Measurements from ENCODE around the gene MANEAL. TPM values are rescaled to one million over a fixed set of nuclear protein-coding genes. Genes with fewer than 3 reads are reported as not detected.
A peak's percentile ranks its signal among the peaks of the same experiment; 100 is the strongest.

The MANEAL gene
- polyA plus RNA-seq, 3 donors, result 0.24 to 0.56 TPM; not detected in 1

DNA sequence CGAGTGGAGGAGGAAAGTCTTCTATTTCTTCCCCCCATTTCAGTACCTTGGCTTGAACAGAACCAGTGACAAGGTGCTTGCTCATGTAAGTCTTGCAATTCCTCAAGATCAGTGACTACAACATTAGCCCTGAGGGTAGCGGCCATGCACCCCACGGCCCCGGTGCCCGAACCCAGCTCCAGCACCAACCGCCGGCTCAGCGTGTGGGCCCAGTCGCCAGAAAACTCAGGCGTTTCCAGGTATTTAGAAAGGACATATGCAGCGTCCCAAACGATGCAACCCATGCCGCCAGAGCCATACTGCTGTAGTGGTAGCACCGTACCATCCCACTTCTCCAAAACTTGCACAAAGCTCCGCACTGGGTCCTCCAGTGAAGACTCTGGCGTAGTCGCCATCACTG lies 11.2 kb upstream of the MANEAL start:
- Histone ChIP-seq H3K9ac (ENCODE audit: insufficient read depth, low read length, poor library complexity, severe bottlenecking) (no peak overlapping the region), H4K20me1 (ENCODE audit: insufficient read depth, low read length) (no peaks in the 10 kb centered on the region), H3K4me1 (ENCODE audit: control insufficient read depth in 1 of 2, insufficient read depth in 2 of 2, low read length in 2 of 2) (no peaks in the 10 kb centered on the region), H3K27ac (ENCODE audit: low read depth in 1 of 2, low read length in 2 of 2) (no peak overlapping the region), H3K9me3 (replicated peaks in 1 of 2; ENCODE audit: control insufficient read depth in 1 of 2, insufficient read depth in 1 of 2, low read length in 2 of 2) (no peaks in the 10 kb centered on the region), H3K4me2 (replicated peaks; ENCODE audit: extremely low read depth, low read length, poor library complexity, severe bottlenecking) (no peak overlapping the region), H3K27me3 (ENCODE audit: control insufficient read depth in 2 of 2, insufficient read depth in 2 of 2, low read length in 2 of 2) (no peaks in the 10 kb centered on the region), H2AFZ (ENCODE audit: insufficient read depth, low read depth, low read length, poor library complexity, severe bottlenecking) (no peak overlapping the region), H3K36me3 (replicated peaks in 1 of 2; ENCODE audit: control insufficient read depth in 1 of 2, insufficient read depth in 2 of 2, low read length in 2 of 2) (no peaks in the 10 kb centered on the region), H3K4me3 (replicated peaks in 1 of 3; ENCODE audit: low read depth in 2 of 3, low read length in 3 of 3) (no peak overlapping the region), H3K79me2 (ENCODE audit: insufficient read depth, low read length) (no peaks in the 10 kb centered on the region)
- peaks cover 4% of the 10 kb centered on the region for H3K4me1 Mint-ChIP-seq
- intact Hi-C loops (cut with micrococcal nuclease), result no loop called here
- peaks cover 0 to 2% (median 0%) of the 10 kb centered on the region in 7 donors for H3K9me3 Mint-ChIP-seq
- H3K27ac Mint-ChIP-seq, result no peak overlapping the region
- H3K4me3 Mint-ChIP-seq, result no peak overlapping the region
- TF ChIP-seq, protein P1, sequence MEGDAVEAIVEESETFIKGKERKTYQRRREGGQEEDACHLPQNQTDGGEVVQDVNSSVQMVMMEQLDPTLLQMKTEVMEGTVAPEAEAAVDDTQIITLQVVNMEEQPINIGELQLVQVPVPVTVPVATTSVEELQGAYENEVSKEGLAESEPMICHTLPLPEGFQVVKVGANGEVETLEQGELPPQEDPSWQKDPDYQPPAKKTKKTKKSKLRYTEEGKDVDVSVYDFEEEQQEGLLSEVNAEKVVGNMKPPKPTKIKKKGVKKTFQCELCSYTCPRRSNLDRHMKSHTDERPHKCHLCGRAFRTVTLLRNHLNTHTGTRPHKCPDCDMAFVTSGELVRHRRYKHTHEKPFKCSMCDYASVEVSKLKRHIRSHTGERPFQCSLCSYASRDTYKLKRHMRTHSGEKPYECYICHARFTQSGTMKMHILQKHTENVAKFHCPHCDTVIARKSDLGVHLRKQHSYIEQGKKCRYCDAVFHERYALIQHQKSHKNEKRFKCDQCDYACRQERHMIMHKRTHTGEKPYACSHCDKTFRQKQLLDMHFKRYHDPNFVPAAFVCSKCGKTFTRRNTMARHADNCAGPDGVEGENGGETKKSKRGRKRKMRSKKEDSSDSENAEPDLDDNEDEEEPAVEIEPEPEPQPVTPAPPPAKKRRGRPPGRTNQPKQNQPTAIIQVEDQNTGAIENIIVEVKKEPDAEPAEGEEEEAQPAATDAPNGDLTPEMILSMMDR (IDR thresholded peaks at IDR 0.05), result no peak
- H3K36me3 Mint-ChIP-seq, result no peaks in the 10 kb centered on the region
- DNase-seq, result no peak
- H3K27me3 Mint-ChIP-seq (ENCODE audit: low read depth in 3 of 3), result peaks cover 14 to 38% (median 24%) of the 10 kb centered on the region in 3 donors
- WGBS (ENCODE audit: insufficient coverage), result 80% methylated on average over 11 of the region's 17 CpGs

DNA sequence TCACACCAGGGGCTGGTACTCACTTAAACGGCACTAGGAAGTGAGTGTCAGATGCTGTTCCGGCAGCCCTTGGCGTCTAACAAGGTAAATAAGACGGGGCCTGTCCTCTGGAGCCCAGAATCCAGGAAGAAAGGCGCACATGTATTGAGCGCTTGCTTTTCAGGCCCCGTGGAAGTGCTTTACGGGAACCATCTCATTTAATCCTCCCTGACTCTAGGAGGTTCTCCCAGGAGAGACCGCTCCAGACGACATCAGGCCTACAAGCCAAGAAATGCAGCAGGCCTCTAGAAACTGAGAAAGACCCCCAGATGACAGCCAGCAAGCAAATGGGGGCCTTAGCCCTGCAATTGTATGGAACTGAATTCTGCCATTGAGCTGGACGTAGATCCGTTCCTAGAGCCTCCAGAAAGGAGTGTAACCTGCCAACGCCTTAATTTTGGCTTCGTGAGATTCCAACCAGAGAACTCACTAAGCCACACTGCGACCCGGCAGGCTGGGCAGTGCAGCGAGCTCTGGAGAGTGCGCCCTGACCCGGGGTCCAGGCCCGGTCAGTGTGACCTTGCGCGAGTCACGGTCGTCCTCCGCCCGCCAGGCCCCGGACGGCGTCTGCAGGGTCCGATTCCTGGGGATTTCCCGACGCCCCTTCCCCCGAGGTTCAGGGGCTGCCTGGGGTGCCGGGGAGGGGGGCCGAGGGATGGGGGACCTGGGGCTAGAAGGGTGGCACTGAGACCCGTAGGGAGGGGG lies 532 bp upstream of the MANEAL start:
- intact Hi-C loops (cut with micrococcal nuclease), result no loop called here
- H3K4me2 ChIP-seq (replicated peaks; ENCODE audit: extremely low read depth, low read length, poor library complexity, severe bottlenecking), result peak overlapping the region; percentile 69
- no peaks in the 10 kb centered on the region for H4K20me1 ChIP-seq (ENCODE audit: insufficient read depth, low read length)
- no peak overlapping the region for H3K9ac ChIP-seq (ENCODE audit: insufficient read depth, low read length, poor library complexity, severe bottlenecking)
- Mint-ChIP-seq H3K4me3 (peak overlapping the region; percentile 48 to 53), H3K27me3 (ENCODE audit: low read depth in 3 of 3) (peaks cover 52 to 70% (median 55%) of the 10 kb centered on the region in 3 donors), H3K36me3 (peaks cover 0 to 1% of the 10 kb centered on the region in 2 donors), H3K4me1 (peaks cover 20% of the 10 kb centered on the region), H3K9me3 (peaks cover 0 to 11% (median 4%) of the 10 kb centered on the region in 7 donors), H3K27ac (no peak overlapping the region)
- 53% methylated on average over 26 of the region's 36 CpGs for WGBS (ENCODE audit: insufficient coverage)
- H3K4me3 ChIP-seq (replicated peaks in 1 of 3; ENCODE audit: low read depth in 2 of 3, low read length in 3 of 3), result no peak overlapping the region
- TF ChIP-seq, protein P1 (IDR thresholded peaks at IDR 0.05), result no peak
- DNase-seq, result no peak
- H3K36me3 ChIP-seq (replicated peaks in 1 of 2; ENCODE audit: control insufficient read depth in 1 of 2, insufficient read depth in 2 of 2, low read length in 2 of 2), result no peaks in the 10 kb centered on the region
- no peaks in the 10 kb centered on the region for H3K79me2 ChIP-seq (ENCODE audit: insufficient read depth, low read length)
- H3K4me1 ChIP-seq (ENCODE audit: control insufficient read depth in 1 of 2, insufficient read depth in 2 of 2, low read length in 2 of 2), result peaks cover 3 to 12% of the 10 kb centered on the region in 2 donors
- peaks cover 25 to 56% of the 10 kb centered on the region in 2 donors for H3K27me3 ChIP-seq (ENCODE audit: control insufficient read depth in 2 of 2, insufficient read depth in 2 of 2, low read length in 2 of 2)
- H3K9me3 ChIP-seq (replicated peaks in 1 of 2; ENCODE audit: control insufficient read depth in 1 of 2, insufficient read depth in 1 of 2, low read length in 2 of 2), result peaks cover 0 to 3% of the 10 kb centered on the region in 2 donors
- H2AFZ ChIP-seq (ENCODE audit: insufficient read depth, low read depth, low read length, poor library complexity, severe bottlenecking), result no peak overlapping the region
- H3K27ac ChIP-seq (ENCODE audit: low read depth in 1 of 2, low read length in 2 of 2), result no peak overlapping the region
